ENCODE measurements around the gene TYW1B.
"Not testable (repeated sequence)": the region's sequence is repeated elsewhere in the genome, so short reads cannot be mapped to it uniquely, and the experiment has no call there.

DNA sequence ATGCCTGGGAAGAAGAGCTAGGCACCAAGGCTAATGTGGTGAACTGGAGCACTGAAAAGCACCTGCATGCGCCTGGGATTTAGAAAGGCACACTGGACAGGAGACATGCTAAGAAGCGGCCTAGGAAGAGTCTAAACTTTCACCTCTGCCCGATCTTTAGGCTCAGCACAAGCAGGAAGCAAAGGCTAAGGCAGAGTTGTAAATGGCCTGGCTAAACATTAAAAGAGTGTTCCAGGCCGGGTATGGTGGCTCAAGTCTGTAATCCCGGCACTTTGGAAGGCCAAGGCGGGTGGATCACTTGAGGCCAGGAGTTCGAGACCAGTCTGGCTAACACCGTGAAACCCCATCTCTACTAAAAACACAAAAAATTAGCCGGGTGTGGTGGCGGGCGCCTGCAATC lies 88.3 kb downstream of the TYW1B start:
- not testable (repeated sequence) for TF ChIP-seq POLR2A (IDR thresholded peaks at IDR 0.05)
- TF ChIP-seq, protein P1, sequence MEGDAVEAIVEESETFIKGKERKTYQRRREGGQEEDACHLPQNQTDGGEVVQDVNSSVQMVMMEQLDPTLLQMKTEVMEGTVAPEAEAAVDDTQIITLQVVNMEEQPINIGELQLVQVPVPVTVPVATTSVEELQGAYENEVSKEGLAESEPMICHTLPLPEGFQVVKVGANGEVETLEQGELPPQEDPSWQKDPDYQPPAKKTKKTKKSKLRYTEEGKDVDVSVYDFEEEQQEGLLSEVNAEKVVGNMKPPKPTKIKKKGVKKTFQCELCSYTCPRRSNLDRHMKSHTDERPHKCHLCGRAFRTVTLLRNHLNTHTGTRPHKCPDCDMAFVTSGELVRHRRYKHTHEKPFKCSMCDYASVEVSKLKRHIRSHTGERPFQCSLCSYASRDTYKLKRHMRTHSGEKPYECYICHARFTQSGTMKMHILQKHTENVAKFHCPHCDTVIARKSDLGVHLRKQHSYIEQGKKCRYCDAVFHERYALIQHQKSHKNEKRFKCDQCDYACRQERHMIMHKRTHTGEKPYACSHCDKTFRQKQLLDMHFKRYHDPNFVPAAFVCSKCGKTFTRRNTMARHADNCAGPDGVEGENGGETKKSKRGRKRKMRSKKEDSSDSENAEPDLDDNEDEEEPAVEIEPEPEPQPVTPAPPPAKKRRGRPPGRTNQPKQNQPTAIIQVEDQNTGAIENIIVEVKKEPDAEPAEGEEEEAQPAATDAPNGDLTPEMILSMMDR (IDR thresholded peaks at IDR 0.05) = not testable (repeated sequence)

All from breast epithelium (tissue), 3 donors.